ENCODE data around the gene CLCNKA.

DNA sequence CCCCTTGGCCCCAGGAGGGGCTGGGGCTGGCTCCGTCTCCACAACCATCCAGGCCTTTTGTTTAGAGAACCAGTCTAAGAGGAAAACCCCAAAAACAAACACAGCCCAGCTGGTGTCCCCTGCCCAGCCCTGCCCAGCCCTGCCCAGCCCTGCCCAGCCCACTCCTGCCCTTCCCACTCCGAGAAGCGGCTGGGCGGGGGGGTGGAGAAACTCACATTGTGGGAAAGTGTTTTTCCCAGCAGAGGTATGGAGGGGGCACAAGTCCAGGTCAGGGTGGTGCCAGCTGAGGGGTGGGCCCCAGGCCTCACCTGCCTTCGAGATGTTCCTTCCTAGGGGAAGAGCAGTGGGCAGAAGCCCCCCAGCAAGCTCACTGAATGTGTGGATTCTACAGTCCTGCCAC lies 61.6 kb downstream of the CLCNKA start:
- TF ChIP-seq, protein P1, sequence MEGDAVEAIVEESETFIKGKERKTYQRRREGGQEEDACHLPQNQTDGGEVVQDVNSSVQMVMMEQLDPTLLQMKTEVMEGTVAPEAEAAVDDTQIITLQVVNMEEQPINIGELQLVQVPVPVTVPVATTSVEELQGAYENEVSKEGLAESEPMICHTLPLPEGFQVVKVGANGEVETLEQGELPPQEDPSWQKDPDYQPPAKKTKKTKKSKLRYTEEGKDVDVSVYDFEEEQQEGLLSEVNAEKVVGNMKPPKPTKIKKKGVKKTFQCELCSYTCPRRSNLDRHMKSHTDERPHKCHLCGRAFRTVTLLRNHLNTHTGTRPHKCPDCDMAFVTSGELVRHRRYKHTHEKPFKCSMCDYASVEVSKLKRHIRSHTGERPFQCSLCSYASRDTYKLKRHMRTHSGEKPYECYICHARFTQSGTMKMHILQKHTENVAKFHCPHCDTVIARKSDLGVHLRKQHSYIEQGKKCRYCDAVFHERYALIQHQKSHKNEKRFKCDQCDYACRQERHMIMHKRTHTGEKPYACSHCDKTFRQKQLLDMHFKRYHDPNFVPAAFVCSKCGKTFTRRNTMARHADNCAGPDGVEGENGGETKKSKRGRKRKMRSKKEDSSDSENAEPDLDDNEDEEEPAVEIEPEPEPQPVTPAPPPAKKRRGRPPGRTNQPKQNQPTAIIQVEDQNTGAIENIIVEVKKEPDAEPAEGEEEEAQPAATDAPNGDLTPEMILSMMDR (IDR thresholded peaks at IDR 0.05), result no peak
- TF ChIP-seq POLR2A (IDR thresholded peaks at IDR 0.05) (no peak), EP300 (IDR thresholded peaks at IDR 0.05) (no peak)

Data from ovary (tissue), 3 donors.